MV-4-11 (cell line): ENCODE measurements around the gene EML5.
A peak's percentile ranks its signal among the peaks of the same experiment; 100 is the strongest.
"Not testable (repeated sequence)": the region's sequence is repeated elsewhere in the genome, so short reads cannot be mapped to it uniquely, and the experiment has no call there.

Source experiments
- DNase-seq: peaks from one replicate; lab custom pipeline; 2025; lab: John Stamatoyannopoulos, UW

Gene EML5

DNA sequence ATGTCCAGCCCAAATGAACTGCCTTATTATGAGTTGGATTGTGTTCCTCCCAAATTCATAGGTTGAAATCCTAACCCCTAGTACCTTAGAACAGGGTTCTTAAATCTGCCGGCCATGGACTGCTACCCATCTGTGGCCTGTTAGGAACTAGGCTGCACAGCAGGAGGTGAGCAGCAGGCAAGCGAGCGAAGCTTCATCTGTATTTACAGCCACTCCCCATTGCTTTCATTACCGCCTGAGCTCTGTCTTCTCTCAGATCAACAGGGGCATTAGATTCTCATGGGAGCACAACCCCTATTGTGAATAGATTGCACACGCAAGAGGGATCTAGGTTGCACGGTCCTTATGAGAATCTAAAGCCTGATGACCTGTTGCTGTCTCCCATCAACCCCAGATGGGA lies 9.8 kb upstream of the EML5 start:
- DNase-seq: no peak

DNA sequence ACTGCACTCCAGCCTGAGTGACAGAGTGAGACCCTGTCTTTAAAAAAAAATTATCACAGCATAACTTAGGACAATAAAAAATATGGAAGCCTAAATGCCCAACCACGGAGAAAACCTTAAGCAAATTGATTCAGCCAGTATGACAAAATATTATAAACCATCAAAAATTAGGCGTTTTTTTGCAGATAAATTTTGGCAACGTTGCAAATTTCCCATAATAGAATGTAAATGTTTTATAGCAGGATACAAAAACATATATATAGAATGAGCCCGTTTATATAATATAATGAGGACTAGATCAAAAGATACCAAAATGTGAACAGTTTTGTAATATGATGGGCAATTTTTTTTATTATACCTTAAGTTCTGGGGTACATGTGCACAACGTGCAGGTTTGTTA lies 6.8 kb upstream of the EML5 start:
- no peak for DNase-seq

GRCh38 chr14:88798156-88798555 lies 5.4 kb upstream of the EML5 start:
- no peak for DNase-seq

DNA sequence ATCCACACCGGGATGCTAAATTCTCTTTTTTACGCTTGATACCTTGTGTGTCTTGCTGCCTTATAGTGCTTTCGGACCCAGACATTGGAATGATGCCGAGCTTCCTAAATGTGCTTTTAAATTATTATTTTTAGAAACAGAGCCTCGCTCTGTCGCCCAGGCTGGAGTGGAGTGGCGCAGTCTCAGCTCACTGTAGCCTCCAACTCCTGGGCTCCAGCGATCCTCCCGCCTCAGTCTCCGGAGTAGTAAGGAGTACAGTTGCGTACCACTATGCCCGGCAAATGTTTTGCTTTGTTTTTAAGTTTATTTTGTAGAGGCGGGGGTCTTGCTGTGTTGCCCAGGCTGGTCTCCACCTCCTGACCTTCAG lies 489 bp upstream of the EML5 start:
- DNase-seq: no peak

DNA sequence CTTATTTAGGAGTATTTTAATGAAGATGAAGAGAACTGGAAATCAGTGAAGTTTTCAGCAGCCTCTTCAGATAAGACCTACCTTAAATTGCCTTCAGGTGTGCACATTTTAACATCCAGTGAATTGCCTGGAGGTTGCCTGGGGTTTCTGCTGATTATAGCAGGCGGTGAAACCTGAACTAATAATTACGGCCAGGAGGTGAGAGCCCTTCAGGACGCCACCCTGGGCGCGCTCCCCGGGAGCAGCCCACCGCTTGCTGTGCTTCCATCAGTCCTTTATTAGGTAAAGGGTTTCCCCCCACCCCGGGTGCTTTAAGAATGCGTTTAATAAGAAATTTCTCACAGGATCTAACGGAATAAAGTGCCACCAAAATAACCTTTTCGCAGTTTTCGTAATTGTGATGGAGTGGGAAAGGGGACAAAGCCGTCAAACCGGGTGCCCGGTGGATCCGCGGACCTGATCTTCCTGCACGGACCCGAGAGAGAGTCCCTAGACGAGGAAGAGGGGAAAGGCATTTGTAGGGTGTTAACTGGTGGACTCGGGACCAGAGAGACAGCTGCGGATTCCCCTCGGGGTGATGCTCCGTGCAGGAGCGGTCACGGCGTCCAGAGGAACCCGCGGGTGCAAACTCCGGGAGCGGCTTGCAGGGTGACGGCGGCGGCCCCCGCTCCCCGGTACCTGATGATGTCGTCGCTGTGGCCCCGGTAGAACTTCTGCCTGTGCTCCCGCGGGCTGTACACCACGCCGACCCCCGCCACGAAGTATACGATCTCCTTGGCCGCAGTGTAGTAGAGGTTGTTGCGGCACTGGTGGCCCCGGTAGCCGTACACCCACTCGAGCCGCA lies 902 bp downstream of the EML5 start:
- DNase-seq: no peak

- no peak for DNase-seq
Measured at GRCh38 chr14:88791252-88791621, 1.5 kb downstream of the EML5 start.

DNA sequence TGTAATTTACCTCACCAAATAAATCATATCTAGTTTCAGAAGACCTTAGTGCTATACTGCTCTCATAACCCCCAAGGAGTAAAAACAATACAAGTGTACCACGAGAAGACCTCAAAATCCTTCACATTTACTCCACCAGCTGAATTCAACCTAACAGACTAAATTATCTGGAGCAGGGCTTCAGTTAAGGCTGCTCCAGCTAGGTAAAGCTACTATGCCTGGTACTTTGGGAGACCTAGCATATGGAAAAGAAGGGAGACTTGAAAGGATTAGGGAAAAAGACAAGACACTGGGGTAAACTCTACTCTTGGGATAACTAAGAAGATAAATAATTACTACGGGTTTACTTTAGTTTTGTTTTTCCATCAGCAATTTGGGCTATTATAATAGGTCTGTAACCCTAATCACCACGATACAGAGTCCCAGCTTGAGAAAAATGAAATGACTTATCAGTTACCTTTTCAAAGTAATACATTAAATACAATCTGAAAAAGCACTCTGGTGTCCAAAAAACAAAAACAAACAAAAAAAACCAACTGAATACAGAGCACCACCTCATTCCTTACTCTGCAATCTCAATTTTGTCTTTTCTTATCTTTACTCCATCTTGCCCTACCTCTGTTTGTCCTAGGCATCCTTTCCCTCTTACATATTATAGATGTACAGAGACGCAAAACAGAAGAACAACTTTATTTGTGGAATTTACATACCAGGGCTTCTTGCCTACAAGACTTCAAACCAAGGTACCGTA lies 2.1 kb downstream of the EML5 start:
- DNase-seq: no peak

- not testable (repeated sequence) for DNase-seq
Measured at GRCh38 chr14:88789573-88789972, 3.2 kb downstream of the EML5 start.

DNA sequence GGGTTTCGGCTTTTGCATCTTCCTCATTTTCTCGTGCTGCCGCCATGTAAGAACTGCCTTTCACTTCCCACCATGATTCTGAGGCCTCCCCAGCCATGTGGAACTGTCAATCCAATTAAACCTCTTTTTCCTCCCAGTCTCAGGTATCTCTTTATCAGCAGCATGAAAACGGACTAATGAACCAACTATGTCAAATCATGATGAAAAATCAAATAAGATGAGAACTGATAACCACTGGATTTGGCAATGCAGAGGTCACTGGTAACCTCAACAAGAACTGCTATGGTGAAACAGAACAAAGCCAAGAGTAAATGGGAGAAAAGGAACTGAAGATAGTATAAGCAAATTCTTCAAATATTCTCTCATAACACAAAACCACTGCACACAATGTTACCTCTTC lies 6.0 kb downstream of the EML5 start:
- DNase-seq: peak; percentile 58

DNA sequence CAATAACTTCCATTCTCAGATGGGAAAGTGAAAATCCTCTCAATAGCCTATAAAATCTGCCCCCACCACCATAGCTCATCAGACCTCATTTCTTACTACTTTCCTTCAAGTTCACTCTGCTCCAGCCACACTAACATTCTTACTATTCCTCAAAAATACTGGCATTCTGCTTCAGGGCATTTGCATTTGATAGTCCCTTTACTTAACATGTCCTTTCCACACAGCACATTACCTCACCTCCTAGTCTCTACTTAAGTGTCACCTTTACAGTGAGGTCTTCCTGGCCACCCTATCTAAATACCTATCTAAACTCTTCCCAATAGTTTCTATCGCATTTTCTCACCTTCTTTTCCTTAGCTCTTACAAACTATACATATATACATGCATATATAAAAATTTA lies 6.8 kb downstream of the EML5 start:
- no peak for DNase-seq

GRCh38 chr14:88775532-88775931 lies 17.2 kb downstream of the EML5 start:
- DNase-seq: no peak

GRCh38 chr14:88770736-88771135 lies 22.0 kb downstream of the EML5 start:
- DNase-seq: no peak

DNA sequence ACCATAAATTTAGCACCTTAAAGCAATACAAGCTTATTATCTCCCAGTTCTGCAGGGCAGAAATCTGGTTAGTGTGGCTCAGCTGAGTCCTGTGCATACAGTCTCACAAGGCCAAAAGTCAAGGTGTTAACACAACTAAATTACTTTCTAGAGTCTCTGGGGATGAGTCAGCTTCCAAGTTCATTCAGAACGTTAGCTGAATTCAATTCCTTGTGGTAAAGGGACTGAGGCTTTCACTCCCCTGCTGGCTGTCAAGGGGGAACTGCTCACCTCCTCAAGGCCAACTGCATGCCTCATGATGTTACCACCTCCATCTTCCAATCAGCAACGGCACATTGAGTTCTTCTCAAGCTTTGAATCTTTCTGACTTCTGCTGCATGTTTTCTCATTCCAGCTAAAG lies 27.6 kb downstream of the EML5 start:
- DNase-seq: no peak

- DNase-seq: no peak
Measured at GRCh38 chr14:88753873-88754272, 38.9 kb downstream of the EML5 start.

DNA sequence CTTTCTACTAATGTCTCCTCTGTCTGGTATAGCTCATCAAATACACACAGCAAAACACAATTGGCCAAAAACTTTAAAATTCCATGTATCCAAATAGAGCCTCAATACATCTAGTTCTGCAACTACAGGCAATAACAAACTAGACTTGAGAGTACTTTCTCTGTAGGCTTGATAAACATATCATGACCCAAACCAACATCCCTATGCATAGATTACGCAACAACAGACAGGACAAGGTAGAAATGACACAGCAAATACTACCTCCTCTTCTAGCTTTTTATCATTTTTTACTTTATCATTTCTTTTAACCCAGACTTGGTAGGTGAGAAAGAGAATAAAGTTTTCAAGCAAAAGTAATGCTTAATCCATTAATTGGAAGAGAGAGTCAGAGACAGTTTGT lies 41.8 kb downstream of the EML5 start:
- DNase-seq: no peak

GRCh38 chr14:88750413-88750812 lies 42.3 kb downstream of the EML5 start:
- no peak for DNase-seq

GRCh38 chr14:88749139-88749538 lies 43.6 kb downstream of the EML5 start:
- no peak for DNase-seq

- DNase-seq: no peak
Measured at GRCh38 chr14:88748288-88748687, 44.5 kb downstream of the EML5 start.

DNA sequence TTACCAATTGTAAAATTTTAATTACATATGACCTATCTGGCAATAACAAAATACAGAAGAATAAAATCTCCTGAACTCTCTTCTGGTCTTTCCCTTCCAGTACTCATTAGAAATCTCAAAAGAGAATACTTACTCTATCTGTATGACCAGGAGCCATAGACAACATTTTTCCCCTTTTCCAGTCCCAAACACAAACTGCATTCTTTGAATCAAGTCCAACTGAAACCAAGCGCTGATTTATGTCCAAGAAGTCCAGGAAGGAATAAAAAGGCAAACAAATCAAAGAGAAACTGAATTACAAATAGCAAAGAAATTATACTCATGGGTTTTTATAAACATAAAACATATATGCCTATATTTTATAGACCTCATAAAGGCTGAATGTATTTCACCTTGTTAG lies 46.7 kb downstream of the EML5 start:
- no peak for DNase-seq

DNA sequence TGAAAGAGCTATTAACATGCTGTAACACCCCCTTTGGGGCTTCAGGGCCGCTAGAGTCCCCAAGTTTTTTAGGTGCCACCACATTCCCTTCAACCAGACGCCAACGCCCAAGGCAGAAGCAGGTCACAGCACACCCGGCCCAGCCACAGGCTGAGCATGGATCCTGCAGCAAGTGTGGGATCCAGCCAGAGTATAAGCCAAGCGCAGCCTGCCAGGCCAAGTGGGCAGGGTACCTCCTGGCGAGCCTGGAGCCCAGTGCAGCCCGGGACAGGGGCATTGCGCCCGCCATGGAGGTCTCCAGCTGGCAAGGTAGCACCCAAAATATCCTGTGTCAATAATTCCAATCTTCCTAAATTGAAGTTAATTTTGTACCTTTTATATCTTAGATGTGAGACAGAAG lies 55.5 kb downstream of the EML5 start:
- DNase-seq: no peak

- DNase-seq: no peak
Measured at GRCh38 chr14:88733121-88733520, 59.6 kb downstream of the EML5 start.

GRCh38 chr14:88729159-88729558 lies 63.6 kb downstream of the EML5 start:
- DNase-seq: no peak

GRCh38 chr14:88727057-88727456 lies 65.7 kb downstream of the EML5 start:
- no peak for DNase-seq

DNA sequence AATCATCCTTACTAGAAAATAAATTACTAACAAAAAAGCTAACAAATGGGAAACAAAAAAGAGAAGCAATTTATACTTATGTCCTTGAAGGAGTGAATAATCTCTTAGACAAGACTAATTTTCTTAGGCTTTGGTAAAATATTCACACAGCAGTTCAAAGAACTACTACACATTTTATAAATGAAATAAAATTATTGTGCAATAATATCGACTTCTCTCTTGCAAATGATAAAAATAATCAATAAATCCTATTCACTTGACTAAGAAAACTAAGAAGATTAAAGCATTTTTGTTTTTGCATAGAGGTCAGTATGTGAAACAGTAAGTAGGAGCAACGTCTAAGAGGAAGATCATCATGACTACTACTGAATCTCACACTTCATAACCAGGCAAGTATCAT lies 82.0 kb downstream of the EML5 start:
- DNase-seq: no peak
